Endothelial cell of umbilical vein (primary cell): Measurements from ENCODE around the gene MBTPS2. TPM values are rescaled to one million over a fixed set of nuclear protein-coding genes. Genes with fewer than 3 reads are reported as not detected.

Experiments
- BruUV-seq: library from RNA; stranded (reverse); fragments of 400-500 nt; replicated peaks from 2 replicates; lab custom pipeline; 2021; lab: Mats Ljungman, UMichigan
- CTCF ChIA-PET: fragments of 300-600, 350-600 bp; sonication (Branson Sonifier 250); formaldehyde crosslinking; loops from one replicate; lab custom pipeline; 2021; ENCODE audit warnings: antibody characterized with exemption, inconsistent platforms; lab: Charles Lee
- POLR2A ChIA-PET: fragments of 300-600, 350-600 bp; sonication (Branson Sonifier 250); formaldehyde crosslinking; loops from one replicate; lab custom pipeline; 2021; ENCODE audit warnings: antibody characterized with exemption, inconsistent platforms; lab: Charles Lee
- DNase-seq: peaks from one replicate; pipeline ENCODE4 v3.0.0-alpha.2; 2011; ENCODE audit warnings: low read depth, low spot score
- FAIRE-seq: peaks from 2 replicates; lab custom pipeline; 2011; peaks lifted over from hg19 to GRCh38; lab: Jason Lieb, UNC
- H2AFZ ChIP-seq: 2 replicates; pipeline ENCODE4 v1.6.0; 2012; ENCODE audit warnings: low read depth, low read length, control low read depth, inconsistent platforms
- H3K27ac ChIP-seq: 2 replicates; pipeline ENCODE4 v1.5.1; 2011; ENCODE audit warnings: low read depth, mild to moderate bottlenecking, control low read depth, low read length, moderate library complexity; ENCODE audit not compliant: insufficient read depth
- H3K27me3 ChIP-seq, 2 experiments: 2 replicates each; pipeline versions ENCODE4 v1.6.0 to v1.6.1; 2011; ENCODE audit warnings: low read length in 2 of 2, mixed read lengths in 1 of 2; ENCODE audit not compliant: control insufficient read depth in 2 of 2, insufficient read depth in 2 of 2
- H3K36me3 ChIP-seq, 2 experiments: 2 replicates in 1 of 2; 3 replicates in 1 of 2; pipeline ENCODE4 v1.5.1; 2011; ENCODE audit warnings: low read length in 2 of 2, mild to moderate bottlenecking in 1 of 2, moderate library complexity in 1 of 2; ENCODE audit not compliant: control insufficient read depth in 2 of 2, insufficient read depth in 2 of 2; ENCODE audit errors: extremely low read depth in 1 of 2
- H3K4me1 ChIP-seq: 3 replicates; pipeline ENCODE4 v1.5.1; 2011; ENCODE audit warnings: mild to moderate bottlenecking, low read length; ENCODE audit not compliant: control insufficient read depth, insufficient read depth; ENCODE audit errors: extremely low read depth
- H3K4me2 ChIP-seq: 2 replicates; pipeline ENCODE4 v1.6.1; 2011; ENCODE audit warnings: low read length, control low read depth, mixed read lengths; ENCODE audit not compliant: insufficient read depth
- H3K4me3 ChIP-seq, 3 experiments: fragments of 200-600 bp in 1 of 3; sonication (generic), shearing (Covaris generic) in 1 of 3; replicated peaks in 1 of 3; 2 replicates each; pipeline ENCODE4 v1.5.1; 2011 to 2016; ENCODE audit warnings: control low read depth in 3 of 3, low read length in 3 of 3, mild to moderate bottlenecking in 2 of 3, inconsistent platforms in 1 of 3, low read depth in 1 of 3, moderate library complexity in 1 of 3; ENCODE audit not compliant: insufficient read depth in 1 of 3
- H3K79me2 ChIP-seq: 2 replicates; pipeline ENCODE4 v1.6.0; 2012; ENCODE audit warnings: low read length, inconsistent platforms; ENCODE audit not compliant: control insufficient read depth, insufficient read depth
- H3K9ac ChIP-seq: replicated peaks from 2 replicates; pipeline ENCODE3; 2011; ENCODE audit warnings: low read length, control low read depth; ENCODE audit not compliant: insufficient read depth; ENCODE audit errors: extremely low read depth
- H3K9me1 ChIP-seq: replicated peaks from 3 replicates; pipeline ENCODE4 v1.6.0; 2011; ENCODE audit warnings: mild to moderate bottlenecking, low read length; ENCODE audit not compliant: control insufficient read depth, insufficient read depth; ENCODE audit errors: extremely low read depth
- H3K9me3 ChIP-seq: replicated peaks from 2 replicates; pipeline ENCODE4 v1.5.1; 2012; ENCODE audit warnings: low read length, inconsistent platforms; ENCODE audit not compliant: control insufficient read depth, insufficient read depth
- H4K20me1 ChIP-seq: replicated peaks from 2 replicates; pipeline ENCODE3; 2011; ENCODE audit warnings: mild to moderate bottlenecking, low read length; ENCODE audit not compliant: control insufficient read depth, insufficient read depth; ENCODE audit errors: extremely low read depth
- GATA2 ChIP-seq: IDR thresholded peaks from 2 replicates; pipeline ENCODE4 v1.7.0; 2011; ENCODE audit warnings: low read depth, mild to moderate bottlenecking, moderate library complexity, mixed read lengths, low read length; ENCODE audit not compliant: insufficient read length, insufficient read depth
- JUN ChIP-seq: IDR thresholded peaks from 2 replicates; pipeline ENCODE4 v1.6.1; 2011; ENCODE audit warnings: borderline replicate concordance, low read depth; ENCODE audit not compliant: insufficient read length, insufficient read depth
- MYC ChIP-seq: IDR thresholded peaks from one replicate; pipeline ENCODE4 v1.6.1; 2011; ENCODE audit warnings: mild to moderate bottlenecking, low read depth, low read length
- POLR2A ChIP-seq: IDR thresholded peaks from 2 replicates; pipeline ENCODE4 v1.6.1; 2012; ENCODE audit warnings: low read depth, mild to moderate bottlenecking, control low read depth, low read length
- dilution Hi-C: fragments of 300-500 bp; cut with MboI; formaldehyde crosslinking; loops from one replicate; pipeline ENCODE4 v1.15.0; 2019; ENCODE audit warnings: low sequenced_read_pairs; ENCODE audit not compliant: extremely low pct_ligation_motif_present
- intact Hi-C: fragments of 100-400 bp; cut with micrococcal nuclease; formaldehyde crosslinking; loops from one replicate; pipeline ENCODE4 v1.10.0; 2022
- polyA plus RNA-seq, 4 experiments: library from polyadenylated mRNA; depleted of rRNA in 3 of 4; stranded (reverse) in 3 of 4; unstranded in 1 of 4; fragments of >200 nt; gene quantifications; 2 replicates each; pipeline versions ENCODE4 v1.2.1 to v1.2.3, GENCODE V29; 2011 to 2012; ENCODE audit warnings: missing spikeins in 1 of 4
- total RNA-seq: library from RNA; stranded (reverse); gene quantifications from 2 replicates; pipeline ENCODE4 v1.2.3, GENCODE V29; 2021
- TF ChIP-seq, protein P1 (sequence below), 2 donors: IDR thresholded peaks; 1 replicate in 1 of 2; 2 replicates in 1 of 2; pipeline ENCODE4 v1.5.1; 2011; ENCODE audit warnings: low read length in 2 of 2, mild to moderate bottlenecking in 2 of 2, moderate library complexity in 2 of 2, control low read depth in 1 of 2, inconsistent platforms in 1 of 2, low read depth in 1 of 2; ENCODE audit not compliant: insufficient read depth in 1 of 2; ENCODE audit errors: extremely low read depth in 1 of 2
- TF ChIP-seq, protein P2 (sequence below): IDR thresholded peaks from 2 replicates; pipeline ENCODE4 v1.6.1; 2011; ENCODE audit not compliant: insufficient read depth, insufficient read length

MBTPS2 gene
- total and polyA plus RNA-seq, 2 donors (not counting 3 experiments of a cell fraction or from before 2014, with no cell fraction given): 11.4 to 16.4 TPM

DNA sequence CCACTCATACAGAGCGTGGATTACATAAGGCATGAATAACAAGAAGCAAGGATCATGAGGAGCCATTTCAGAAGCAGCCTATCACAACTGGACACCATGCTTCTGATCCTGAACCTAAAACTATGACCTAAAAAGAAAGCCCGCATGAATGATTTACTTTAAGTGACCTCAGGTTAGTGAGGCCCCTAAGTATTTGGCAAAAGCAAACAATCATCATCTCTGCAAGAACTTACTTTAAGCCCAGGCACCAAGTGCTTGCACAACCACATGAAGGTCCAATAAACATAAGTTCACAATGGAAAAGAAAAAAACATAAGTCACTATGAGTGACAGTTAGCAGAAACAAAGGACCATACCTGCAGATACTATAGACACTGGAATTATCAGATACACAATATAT lies 7.9 kb upstream of the MBTPS2 start:
- dilution Hi-C loops: no loop called here
- POLR2A ChIA-PET: no interaction called here
- H3K9ac ChIP-seq: no peak overlapping the region
- H4K20me1 ChIP-seq: no peaks in the 10 kb centered on the region
- no peak for DNase-seq
- H3K9me3 ChIP-seq: no peaks in the 10 kb centered on the region
- H3K79me2 ChIP-seq: no peaks in the 10 kb centered on the region
- no peak overlapping the region for H2AFZ ChIP-seq
- FAIRE-seq: no peak
- no peaks in the 10 kb centered on the region for H3K9me1 ChIP-seq
- TF ChIP-seq MYC: no peak
- TF ChIP-seq, protein P1, sequence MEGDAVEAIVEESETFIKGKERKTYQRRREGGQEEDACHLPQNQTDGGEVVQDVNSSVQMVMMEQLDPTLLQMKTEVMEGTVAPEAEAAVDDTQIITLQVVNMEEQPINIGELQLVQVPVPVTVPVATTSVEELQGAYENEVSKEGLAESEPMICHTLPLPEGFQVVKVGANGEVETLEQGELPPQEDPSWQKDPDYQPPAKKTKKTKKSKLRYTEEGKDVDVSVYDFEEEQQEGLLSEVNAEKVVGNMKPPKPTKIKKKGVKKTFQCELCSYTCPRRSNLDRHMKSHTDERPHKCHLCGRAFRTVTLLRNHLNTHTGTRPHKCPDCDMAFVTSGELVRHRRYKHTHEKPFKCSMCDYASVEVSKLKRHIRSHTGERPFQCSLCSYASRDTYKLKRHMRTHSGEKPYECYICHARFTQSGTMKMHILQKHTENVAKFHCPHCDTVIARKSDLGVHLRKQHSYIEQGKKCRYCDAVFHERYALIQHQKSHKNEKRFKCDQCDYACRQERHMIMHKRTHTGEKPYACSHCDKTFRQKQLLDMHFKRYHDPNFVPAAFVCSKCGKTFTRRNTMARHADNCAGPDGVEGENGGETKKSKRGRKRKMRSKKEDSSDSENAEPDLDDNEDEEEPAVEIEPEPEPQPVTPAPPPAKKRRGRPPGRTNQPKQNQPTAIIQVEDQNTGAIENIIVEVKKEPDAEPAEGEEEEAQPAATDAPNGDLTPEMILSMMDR (IDR thresholded peaks at IDR 0.05; ENCODE audit: extremely low read depth in 1 of 2, insufficient read depth in 1 of 2, low read depth in 1 of 2, low read length in 2 of 2): no peak
- TF ChIP-seq POLR2A: no peak
- no peak for TF ChIP-seq GATA2
- no peak for TF ChIP-seq JUN
- TF ChIP-seq, protein P2, sequence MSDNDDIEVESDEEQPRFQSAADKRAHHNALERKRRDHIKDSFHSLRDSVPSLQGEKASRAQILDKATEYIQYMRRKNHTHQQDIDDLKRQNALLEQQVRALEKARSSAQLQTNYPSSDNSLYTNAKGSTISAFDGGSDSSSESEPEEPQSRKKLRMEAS: no peak
- H3K36me3 ChIP-seq: no peaks in the 10 kb centered on the region
- H3K4me1 ChIP-seq: no peaks in the 10 kb centered on the region
- H3K27ac ChIP-seq: no peak overlapping the region
- BruUV-seq: no TSS peak
- H3K4me2 ChIP-seq: no peak overlapping the region
- intact Hi-C loops: loop anchor here (10.0 kb wide), 1 partner anchor 303 kb away; no protein-coding TSS in a partner anchor
- H3K4me3 ChIP-seq: no peak overlapping the region
- H3K27me3 ChIP-seq: peaks cover 0 to 4% of the 10 kb centered on the region in 2 experiments
- CTCF ChIA-PET: no interaction called here
